DOHH2 (cell line): ENCODE data around the gene SPSB1.

Experiments
- EZH2phosphoT487 ChIP-seq: fragments of 200-600 bp; sonication (generic); IDR thresholded peaks from 2 replicates; pipeline ENCODE4 v1.6.1; 2017; ENCODE audit warnings: borderline replicate concordance, mild to moderate bottlenecking, antibody characterized with exemption, low read length, moderate library complexity, mixed read lengths
- TF ChIP-seq, protein P1 (sequence below): fragments of 200-600 bp; sonication (generic); IDR thresholded peaks from one replicate; pipeline ENCODE4 v1.5.1; 2014; ENCODE audit warnings: antibody characterized with exemption, mild to moderate bottlenecking, low read depth, low read length; ENCODE audit not compliant: poor library complexity, severe bottlenecking

DNA sequence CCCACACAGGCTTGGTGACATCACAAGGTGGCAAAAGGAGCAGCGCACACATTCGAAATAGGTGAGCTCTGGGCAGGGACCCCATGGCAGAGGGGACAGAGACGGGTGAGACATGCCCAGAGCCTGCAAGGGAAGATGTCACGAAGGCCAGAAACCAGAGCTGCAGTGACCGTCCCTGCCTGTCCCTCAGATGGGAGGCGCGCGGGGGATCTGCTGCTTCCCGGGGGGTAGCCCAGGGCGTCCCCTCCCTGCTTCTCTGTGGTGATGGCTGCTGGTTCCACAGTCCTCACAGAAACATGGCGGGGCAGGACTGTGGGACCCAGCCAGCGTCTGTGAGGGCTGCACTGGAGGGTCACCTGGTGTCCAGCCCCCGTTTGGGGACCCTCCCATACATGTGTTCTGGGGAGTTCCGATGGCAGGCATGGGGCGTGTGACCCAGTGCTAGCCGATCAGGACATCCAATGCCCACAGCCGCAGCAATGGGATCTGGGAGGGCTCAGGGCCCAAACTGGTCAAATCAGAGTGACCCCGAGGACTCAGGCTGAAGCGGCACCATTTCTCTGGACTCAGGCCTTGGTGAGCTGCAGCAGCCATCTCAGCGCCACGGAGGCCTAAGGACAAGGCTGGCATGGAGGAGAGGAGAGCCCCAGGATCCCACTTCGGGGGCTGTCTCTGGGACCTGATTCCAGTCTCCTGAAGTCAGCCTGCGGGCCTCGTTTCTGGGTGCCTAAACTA, 20.7 kb upstream of the SPSB1 start:
- TF ChIP-seq, protein P1, sequence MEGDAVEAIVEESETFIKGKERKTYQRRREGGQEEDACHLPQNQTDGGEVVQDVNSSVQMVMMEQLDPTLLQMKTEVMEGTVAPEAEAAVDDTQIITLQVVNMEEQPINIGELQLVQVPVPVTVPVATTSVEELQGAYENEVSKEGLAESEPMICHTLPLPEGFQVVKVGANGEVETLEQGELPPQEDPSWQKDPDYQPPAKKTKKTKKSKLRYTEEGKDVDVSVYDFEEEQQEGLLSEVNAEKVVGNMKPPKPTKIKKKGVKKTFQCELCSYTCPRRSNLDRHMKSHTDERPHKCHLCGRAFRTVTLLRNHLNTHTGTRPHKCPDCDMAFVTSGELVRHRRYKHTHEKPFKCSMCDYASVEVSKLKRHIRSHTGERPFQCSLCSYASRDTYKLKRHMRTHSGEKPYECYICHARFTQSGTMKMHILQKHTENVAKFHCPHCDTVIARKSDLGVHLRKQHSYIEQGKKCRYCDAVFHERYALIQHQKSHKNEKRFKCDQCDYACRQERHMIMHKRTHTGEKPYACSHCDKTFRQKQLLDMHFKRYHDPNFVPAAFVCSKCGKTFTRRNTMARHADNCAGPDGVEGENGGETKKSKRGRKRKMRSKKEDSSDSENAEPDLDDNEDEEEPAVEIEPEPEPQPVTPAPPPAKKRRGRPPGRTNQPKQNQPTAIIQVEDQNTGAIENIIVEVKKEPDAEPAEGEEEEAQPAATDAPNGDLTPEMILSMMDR: no peak
- TF ChIP-seq EZH2phosphoT487: no peak
